HepG2 (cell line): ENCODE measurements around the gene HMMR. TPM values are rescaled to one million over a fixed set of nuclear protein-coding genes. Genes with fewer than 3 reads are reported as not detected.

Experiments
- AHR ChIP-seq: IDR thresholded peaks from 2 replicates; pipeline ENCODE4 v1.6.1; 2018; ENCODE audit warnings: missing genetic modification reagents, missing compliant biosample characterization
- HMG20A ChIP-seq: IDR thresholded peaks from 2 replicates; pipeline ENCODE4 v1.6.1; 2016; ENCODE audit warnings: borderline replicate concordance
- HOXA9 ChIP-seq: sonication (generic); formaldehyde crosslinking; IDR thresholded peaks from 2 replicates; pipeline ENCODE4 v1.8.1; 2022; ENCODE audit warnings: missing genetic modification reagents, mild to moderate bottlenecking, moderate library complexity, borderline replicate concordance
- ISX ChIP-seq: sonication (generic); formaldehyde crosslinking; conservative IDR thresholded peaks from 2 replicates; pipeline ENCODE4 v1.5.0; 2020; ENCODE audit warnings: missing genetic modification reagents
- KLF13 ChIP-seq: sonication (generic); formaldehyde crosslinking; IDR thresholded peaks from 2 replicates; pipeline ENCODE4 v1.4.0; 2020; ENCODE audit warnings: mild to moderate bottlenecking, missing genetic modification reagents
- MAFG ChIP-seq: sonication (generic); formaldehyde crosslinking; IDR thresholded peaks from 2 replicates; pipeline ENCODE4 v1.5.1; 2020; ENCODE audit warnings: mild to moderate bottlenecking, missing genetic modification reagents
- NFYB ChIP-seq: sonication (generic); formaldehyde crosslinking; IDR thresholded peaks from 2 replicates; pipeline ENCODE4 v1.4.0; 2020; ENCODE audit warnings: missing genetic modification reagents
- REXO4 ChIP-seq: sonication (generic); formaldehyde crosslinking; IDR thresholded peaks from 2 replicates; pipeline ENCODE4 v1.8.0; 2022; ENCODE audit warnings: missing genetic modification reagents, mild to moderate bottlenecking, borderline replicate concordance
- SP140L ChIP-seq: sonication (generic); formaldehyde crosslinking; IDR thresholded peaks from 2 replicates; pipeline ENCODE4 v1.4.0; 2020; ENCODE audit warnings: missing genetic modification reagents, borderline replicate concordance
- ZBTB1 ChIP-seq: sonication (generic); formaldehyde crosslinking; IDR thresholded peaks from 2 replicates; pipeline ENCODE4 v1.4.0; 2020; ENCODE audit warnings: missing genetic modification reagents, borderline replicate concordance
- ZBTB3 ChIP-seq: sonication (generic); formaldehyde crosslinking; IDR thresholded peaks from 2 replicates; pipeline ENCODE4 v1.4.0; 2020; ENCODE audit warnings: low read depth, mild to moderate bottlenecking, moderate library complexity, missing genetic modification reagents, borderline replicate concordance
- ZFP36L2 ChIP-seq: sonication (generic); formaldehyde crosslinking; IDR thresholded peaks from 2 replicates; pipeline ENCODE4 v1.4.0; 2020; ENCODE audit warnings: missing genetic modification reagents
- ZFY ChIP-seq: sonication (generic); formaldehyde crosslinking; IDR thresholded peaks from 2 replicates; pipeline ENCODE4 v1.4.0; 2020; ENCODE audit warnings: missing genetic modification reagents
- ZNF501 ChIP-seq: sonication (generic); formaldehyde crosslinking; IDR thresholded peaks from 2 replicates; pipeline ENCODE4 v1.5.1; 2020; ENCODE audit warnings: mild to moderate bottlenecking, moderate library complexity, missing genetic modification reagents
- ZNF530 ChIP-seq: sonication (generic); formaldehyde crosslinking; IDR thresholded peaks from 2 replicates; pipeline ENCODE4 v1.5.0; 2020; ENCODE audit warnings: low read depth, mild to moderate bottlenecking, missing genetic modification reagents
- ZNF564 ChIP-seq: sonication (generic); formaldehyde crosslinking; IDR thresholded peaks from 2 replicates; pipeline ENCODE4 v1.8.1; 2023; ENCODE audit warnings: mild to moderate bottlenecking, missing genetic modification reagents
- ZNF670 ChIP-seq: sonication (generic); formaldehyde crosslinking; IDR thresholded peaks from 2 replicates; pipeline ENCODE4 v1.8.0; 2022; ENCODE audit warnings: mild to moderate bottlenecking, missing genetic modification reagents, borderline replicate concordance
- ZNF75D ChIP-seq: sonication (generic); formaldehyde crosslinking; IDR thresholded peaks from 2 replicates; pipeline ENCODE4 v1.8.1; 2023; ENCODE audit warnings: missing genetic modification reagents, mild to moderate bottlenecking, borderline replicate concordance
- ZSCAN21 ChIP-seq: sonication (generic); formaldehyde crosslinking; IDR thresholded peaks from 2 replicates; pipeline ENCODE4 v1.8.0; 2022; ENCODE audit warnings: mild to moderate bottlenecking, missing genetic modification reagents, moderate library complexity, borderline replicate concordance
- polyA plus RNA-seq, 8 experiments: library from polyadenylated mRNA; depleted of rRNA in 3 of 8; stranded (reverse) in 7 of 8; unstranded in 1 of 8; fragments of >200 nt; fragmentation: Illumina TruSeq in 4 of 8; extraction: Trizol in 4 of 8; gene quantifications; 2 replicates each; pipeline versions ENCODE4 v1.2.1 to v1.2.3, GENCODE V29; 2011 to 2016; ENCODE audit warnings: low read depth in 4 of 8, missing spikeins in 1 of 8, mixed read lengths in 1 of 8; ENCODE audit not compliant: insufficient read depth in 1 of 8
- total RNA-seq, 5 experiments: library from RNA; depleted of rRNA; stranded (reverse); fragments of >200 nt; fragmentation: Illumina TruSeq; extraction: Trizol; gene quantifications; 2 replicates each; pipeline ENCODE4 v1.2.3, GENCODE V29; 2016; ENCODE audit warnings: low read depth in 1 of 5
- TF ChIP-seq, protein P1 (sequence below): sonication (generic); formaldehyde crosslinking; conservative IDR thresholded peaks from 2 replicates; pipeline ENCODE4 v1.8.0; 2022; ENCODE audit warnings: low read depth, missing genetic modification reagents
- TF ChIP-seq, protein P2 (sequence below): sonication (generic); formaldehyde crosslinking; IDR thresholded peaks from 2 replicates; pipeline ENCODE4 v1.5.0; 2020; ENCODE audit warnings: mild to moderate bottlenecking, missing genetic modification reagents, borderline replicate concordance
- TF ChIP-seq, protein P3 (sequence below): sonication (generic); formaldehyde crosslinking; IDR thresholded peaks from 2 replicates; pipeline ENCODE4 v1.4.0; 2020; ENCODE audit warnings: missing genetic modification reagents

The HMMR gene
- total and polyA plus RNA-seq, 2 of the 13 experiments (the other 11 are each of a cell fraction or from before 2014, with no cell fraction given): 8.5 to 48.3 TPM

DNA sequence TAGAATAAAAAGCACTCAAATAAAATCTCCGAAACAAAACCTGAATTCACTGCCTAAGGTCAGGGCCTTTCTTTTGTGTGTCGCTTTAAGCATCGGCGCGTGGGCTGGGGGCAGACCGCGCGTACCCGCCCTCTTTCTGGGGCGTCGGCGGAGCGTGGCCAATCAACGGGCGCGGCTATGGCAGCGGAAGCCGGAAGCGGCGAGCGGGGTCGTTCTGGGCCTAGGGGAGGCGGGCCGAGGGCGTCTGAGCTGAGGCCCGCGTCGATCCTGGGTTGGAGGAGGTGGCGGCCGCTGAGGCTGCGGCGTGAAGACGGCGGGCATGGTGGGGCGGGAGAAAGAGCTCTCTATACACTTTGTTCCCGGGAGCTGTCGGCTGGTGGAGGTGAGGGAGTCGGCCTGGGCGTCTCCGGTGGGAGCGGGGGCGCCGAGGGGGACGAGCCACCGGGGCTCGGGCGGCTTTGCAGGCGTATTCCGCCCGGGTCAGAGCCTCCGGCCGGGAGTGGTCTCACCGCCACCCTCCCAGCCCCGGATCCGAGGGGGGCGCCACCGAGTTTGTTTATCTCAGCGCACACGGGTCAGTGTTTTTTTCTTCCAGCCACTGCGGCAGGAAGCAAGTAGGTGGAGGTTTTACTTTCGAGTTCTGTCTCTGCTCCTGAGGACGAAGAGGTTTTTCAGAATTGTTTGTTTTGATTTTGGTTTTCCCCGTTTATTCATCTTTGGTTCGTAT, 45.1 kb downstream of the HMMR start, which contains the start of gene MAT2B (continued):
- TF ChIP-seq, protein P1, sequence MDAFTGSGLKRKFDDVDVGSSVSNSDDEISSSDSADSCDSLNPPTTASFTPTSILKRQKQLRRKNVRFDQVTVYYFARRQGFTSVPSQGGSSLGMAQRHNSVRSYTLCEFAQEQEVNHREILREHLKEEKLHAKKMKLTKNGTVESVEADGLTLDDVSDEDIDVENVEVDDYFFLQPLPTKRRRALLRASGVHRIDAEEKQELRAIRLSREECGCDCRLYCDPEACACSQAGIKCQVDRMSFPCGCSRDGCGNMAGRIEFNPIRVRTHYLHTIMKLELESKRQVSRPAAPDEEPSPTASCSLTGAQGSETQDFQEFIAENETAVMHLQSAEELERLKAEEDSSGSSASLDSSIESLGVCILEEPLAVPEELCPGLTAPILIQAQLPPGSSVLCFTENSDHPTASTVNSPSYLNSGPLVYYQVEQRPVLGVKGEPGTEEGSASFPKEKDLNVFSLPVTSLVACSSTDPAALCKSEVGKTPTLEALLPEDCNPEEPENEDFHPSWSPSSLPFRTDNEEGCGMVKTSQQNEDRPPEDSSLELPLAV: no peak
- TF ChIP-seq ZFP36L2 (CRISPR knock-in tag) (no peak), ZNF530 (CRISPR knock-in tag) (no peak), HOXA9 (no peak), NFYB (CRISPR knock-in tag) (peak; percentile 93), ZNF670 (CRISPR knock-in tag) (peak; percentile 50; the same call in 1 of the 2 replicates), ZNF501 (CRISPR knock-in tag) (peak; percentile 37; the same call in 1 of the 2 replicates), HMG20A (CRISPR knock-in tag) (0 out of 2 replicates have a peak, but pooled peaks have one; percentile 15), KLF13 (CRISPR knock-in tag) (no peak), REXO4 (CRISPR knock-in tag) (no peak), SP140L (CRISPR knock-in tag) (no peak; the same call in 1 of the 2 replicates), MAFG (CRISPR knock-in tag) (no peak), ZNF564 (no peak; the same call in 1 of the 2 replicates), AHR (CRISPR knock-in tag) (peak; percentile 81; the same call in 1 of the 2 replicates), ISX (CRISPR knock-in tag) (no peak), ZBTB3 (CRISPR knock-in tag) (no peak), ZFY (CRISPR knock-in tag) (peak; percentile 98), ZBTB1 (CRISPR knock-in tag) (no peak), ZSCAN21 (peak; percentile 27; the same call in 1 of the 2 replicates), ZNF75D (CRISPR knock-in tag) (no peak)
- TF ChIP-seq, protein P2, sequence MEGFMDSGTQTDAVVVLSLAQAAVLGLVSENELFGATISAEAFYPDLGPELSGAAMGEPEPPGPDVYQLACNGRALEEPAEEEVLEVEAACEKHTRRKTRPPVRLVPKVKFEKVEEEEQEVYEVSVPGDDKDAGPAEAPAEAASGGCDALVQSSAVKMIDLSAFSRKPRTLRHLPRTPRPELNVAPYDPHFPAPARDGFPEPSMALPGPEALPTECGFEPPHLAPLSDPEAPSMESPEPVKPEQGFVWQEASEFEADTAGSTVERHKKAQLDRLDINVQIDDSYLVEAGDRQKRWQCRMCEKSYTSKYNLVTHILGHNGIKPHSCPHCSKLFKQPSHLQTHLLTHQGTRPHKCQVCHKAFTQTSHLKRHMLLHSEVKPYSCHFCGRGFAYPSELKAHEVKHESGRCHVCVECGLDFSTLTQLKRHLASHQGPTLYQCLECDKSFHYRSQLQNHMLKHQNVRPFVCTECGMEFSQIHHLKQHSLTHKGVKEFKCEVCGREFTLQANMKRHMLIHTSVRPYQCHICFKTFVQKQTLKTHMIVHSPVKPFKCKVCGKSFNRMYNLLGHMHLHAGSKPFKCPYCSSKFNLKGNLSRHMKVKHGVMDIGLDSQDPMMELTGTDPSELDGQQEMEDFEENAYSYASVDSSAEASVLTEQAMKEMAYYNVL (CRISPR knock-in tag): peak; percentile 40; the same call in 1 of the 2 replicates
- TF ChIP-seq, protein P3, sequence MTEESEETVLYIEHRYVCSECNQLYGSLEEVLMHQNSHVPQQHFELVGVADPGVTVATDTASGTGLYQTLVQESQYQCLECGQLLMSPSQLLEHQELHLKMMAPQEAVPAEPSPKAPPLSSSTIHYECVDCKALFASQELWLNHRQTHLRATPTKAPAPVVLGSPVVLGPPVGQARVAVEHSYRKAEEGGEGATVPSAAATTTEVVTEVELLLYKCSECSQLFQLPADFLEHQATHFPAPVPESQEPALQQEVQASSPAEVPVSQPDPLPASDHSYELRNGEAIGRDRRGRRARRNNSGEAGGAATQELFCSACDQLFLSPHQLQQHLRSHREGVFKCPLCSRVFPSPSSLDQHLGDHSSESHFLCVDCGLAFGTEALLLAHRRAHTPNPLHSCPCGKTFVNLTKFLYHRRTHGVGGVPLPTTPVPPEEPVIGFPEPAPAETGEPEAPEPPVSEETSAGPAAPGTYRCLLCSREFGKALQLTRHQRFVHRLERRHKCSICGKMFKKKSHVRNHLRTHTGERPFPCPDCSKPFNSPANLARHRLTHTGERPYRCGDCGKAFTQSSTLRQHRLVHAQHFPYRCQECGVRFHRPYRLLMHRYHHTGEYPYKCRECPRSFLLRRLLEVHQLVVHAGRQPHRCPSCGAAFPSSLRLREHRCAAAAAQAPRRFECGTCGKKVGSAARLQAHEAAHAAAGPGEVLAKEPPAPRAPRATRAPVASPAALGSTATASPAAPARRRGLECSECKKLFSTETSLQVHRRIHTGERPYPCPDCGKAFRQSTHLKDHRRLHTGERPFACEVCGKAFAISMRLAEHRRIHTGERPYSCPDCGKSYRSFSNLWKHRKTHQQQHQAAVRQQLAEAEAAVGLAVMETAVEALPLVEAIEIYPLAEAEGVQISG (CRISPR knock-in tag): peak; percentile 79
